Measurements from ENCODE around the gene GSTCD.

GRCh38 chr4:105828074-105828473 lies 119.5 kb downstream of the GSTCD start:
- TF ChIP-seq CTCF (IDR thresholded peaks at IDR 0.05) (no peak), POLR2A (IDR thresholded peaks at IDR 0.05) (no peak)

Measured in body of pancreas (tissue), 4 donors.